ENCODE data around the gene REEP6.

REEP6 gene

DNA sequence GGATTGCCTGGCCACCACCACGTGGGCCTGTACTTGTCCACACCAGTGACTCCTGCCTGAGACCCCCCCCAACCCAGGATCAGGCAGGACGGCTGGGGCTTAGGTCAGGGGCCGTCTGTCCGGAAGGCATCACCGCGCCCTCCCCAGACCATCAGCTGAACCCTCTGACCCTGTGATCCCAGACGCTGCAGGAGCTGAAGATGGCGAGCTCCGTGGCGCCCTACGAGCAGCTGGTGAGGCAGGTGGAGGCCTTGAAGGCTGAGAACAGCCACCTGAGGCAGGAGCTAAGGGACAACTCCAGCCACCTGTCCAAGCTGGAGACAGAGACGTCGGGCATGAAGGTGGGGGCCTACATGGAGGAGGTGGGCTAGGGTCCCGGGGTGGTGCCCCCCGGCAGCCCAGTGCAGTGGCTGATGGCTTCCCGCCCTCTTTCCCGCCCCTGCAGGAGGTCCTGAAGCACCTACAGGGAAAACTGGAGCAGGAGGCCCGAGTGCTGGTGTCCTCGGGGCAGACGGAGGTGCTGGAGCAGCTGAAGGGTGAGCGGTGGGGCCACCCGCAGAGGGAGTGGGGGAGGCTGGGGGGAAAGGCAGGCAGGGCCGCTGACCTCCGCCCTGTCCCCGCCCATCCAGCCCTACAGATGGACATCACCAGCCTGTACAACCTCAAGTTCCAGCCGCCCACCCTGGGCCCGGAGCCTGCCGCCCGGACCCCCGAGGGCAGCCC lies 38.0 kb upstream of the REEP6 start:
- H3K27ac Mint-ChIP-seq: no peak overlapping the region
- peaks cover 80% of the 10 kb centered on the region for H3K27me3 Mint-ChIP-seq
- H3K4me3 Mint-ChIP-seq: no peak overlapping the region
- peaks cover 17% of the 10 kb centered on the region for H3K4me1 Mint-ChIP-seq (ENCODE audit: low read depth)
- no peaks in the 10 kb centered on the region for H3K36me3 Mint-ChIP-seq (ENCODE audit: low read depth)
- no peak for DNase-seq
- H3K9me3 Mint-ChIP-seq: no peaks in the 10 kb centered on the region

DNA sequence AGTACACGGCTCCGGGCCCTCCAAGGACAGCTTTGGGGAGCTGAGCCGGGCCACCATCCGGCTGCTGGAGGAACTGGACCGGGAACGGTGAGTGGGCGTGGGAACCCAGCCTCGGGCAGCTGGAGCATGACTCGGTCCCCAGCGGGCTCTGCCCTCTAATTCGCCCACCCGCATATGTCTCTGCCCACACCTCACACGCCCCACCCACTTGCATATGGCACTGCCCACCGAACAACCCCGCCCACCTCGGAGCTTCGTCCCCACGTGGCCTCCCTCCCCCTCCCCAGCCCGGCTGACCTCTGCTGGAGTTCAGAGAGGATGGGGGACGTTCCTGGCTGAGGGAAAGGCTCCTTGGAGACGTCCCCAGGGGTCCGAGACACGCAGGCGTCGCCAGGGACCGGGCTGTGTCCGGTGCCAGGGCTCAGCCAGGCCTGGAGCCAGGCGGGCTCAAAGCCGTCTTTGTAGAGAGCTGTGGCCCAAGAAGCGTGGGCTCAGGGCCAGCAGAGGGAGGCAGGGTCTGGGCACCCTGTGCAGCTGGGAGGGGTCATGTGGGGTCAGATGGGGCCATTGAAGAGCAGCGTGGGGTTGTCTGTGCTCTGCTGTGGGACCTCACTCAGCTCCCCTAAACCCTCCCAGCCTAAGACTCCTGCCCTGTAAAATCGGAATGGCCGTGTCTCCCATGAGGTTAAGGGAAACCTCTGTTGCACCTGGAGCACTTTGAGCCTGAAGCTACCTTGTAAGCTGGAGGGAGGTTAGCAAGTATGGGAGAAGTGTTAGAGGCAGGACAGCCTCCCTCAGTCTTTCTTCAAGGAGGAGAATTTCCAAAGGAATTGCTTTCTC lies 37.2 kb upstream of the REEP6 start:
- Mint-ChIP-seq H3K4me1 (ENCODE audit: low read depth) (peaks cover 19% of the 10 kb centered on the region), H3K27ac (no peak overlapping the region), H3K27me3 (peaks cover 79% of the 10 kb centered on the region), H3K4me3 (no peak overlapping the region), H3K9me3 (no peaks in the 10 kb centered on the region), H3K36me3 (ENCODE audit: low read depth) (no peaks in the 10 kb centered on the region)
- no peak for DNase-seq

GRCh38 chr19:1455002-1455335 lies 36.0 kb upstream of the REEP6 start:
- Mint-ChIP-seq H3K27ac (no peak overlapping the region), H3K4me3 (no peak overlapping the region), H3K27me3 (peaks cover 75% of the 10 kb centered on the region)

GRCh38 chr19:1455336-1456120 lies 35.5 kb upstream of the REEP6 start:
- H3K36me3 Mint-ChIP-seq (ENCODE audit: low read depth): no peaks in the 10 kb centered on the region
- peaks cover 16% of the 10 kb centered on the region for H3K4me1 Mint-ChIP-seq (ENCODE audit: low read depth)
- no peaks in the 10 kb centered on the region for H3K9me3 Mint-ChIP-seq
- no peak overlapping the region for H3K27ac Mint-ChIP-seq
- no peak overlapping the region for H3K4me3 Mint-ChIP-seq
- H3K27me3 Mint-ChIP-seq: peaks cover 72% of the 10 kb centered on the region
- peak; percentile 67 for DNase-seq

More at GRCh38 chr19:1455002-1455335, 36.0 kb upstream of the REEP6 start:
- no peaks in the 10 kb centered on the region for H3K9me3 Mint-ChIP-seq
- no peaks in the 10 kb centered on the region for H3K36me3 Mint-ChIP-seq (ENCODE audit: low read depth)
- H3K4me1 Mint-ChIP-seq (ENCODE audit: low read depth): peaks cover 19% of the 10 kb centered on the region
- DNase-seq: no peak

GRCh38 chr19:1456121-1456900 lies 34.7 kb upstream of the REEP6 start:
- no peak for DNase-seq
- Mint-ChIP-seq H3K9me3 (no peaks in the 10 kb centered on the region), H3K4me3 (no peak overlapping the region), H3K36me3 (ENCODE audit: low read depth) (no peaks in the 10 kb centered on the region), H3K27ac (no peak overlapping the region), H3K4me1 (ENCODE audit: low read depth) (peaks cover 14% of the 10 kb centered on the region), H3K27me3 (peaks cover 64% of the 10 kb centered on the region)

DNA sequence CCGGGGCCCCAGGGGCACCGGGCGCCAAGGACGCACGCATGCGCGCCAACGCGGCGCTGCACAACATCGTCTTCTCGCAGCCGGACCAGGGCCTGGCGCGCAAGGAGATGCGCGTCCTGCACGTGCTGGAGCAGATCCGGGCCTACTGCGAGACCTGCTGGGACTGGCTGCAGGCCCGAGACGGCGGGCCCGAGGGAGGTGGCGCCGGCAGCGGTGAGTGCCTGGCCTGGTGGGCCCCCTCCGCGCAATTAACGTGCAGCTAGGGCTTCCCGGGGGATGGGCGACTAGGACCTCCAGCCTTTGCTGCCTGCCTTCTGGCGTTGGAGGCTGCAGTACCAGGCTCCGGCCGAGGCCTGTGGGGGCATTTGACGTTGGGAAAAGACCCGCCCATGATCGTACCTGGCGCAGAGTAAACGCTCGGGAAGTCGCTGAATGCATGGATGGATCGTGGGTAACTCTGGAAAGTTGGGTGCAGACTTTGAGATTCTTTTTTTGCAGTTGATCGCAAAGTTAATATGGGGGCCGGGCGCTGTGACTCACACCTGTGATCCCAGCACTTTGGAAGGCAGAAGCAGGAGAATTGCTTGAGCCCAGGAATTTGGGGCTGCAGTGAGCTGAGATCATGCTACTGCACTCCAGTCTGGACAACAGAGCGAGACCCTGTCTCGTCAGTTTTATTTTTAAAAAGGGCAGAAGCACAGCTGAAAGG lies 33.8 kb upstream of the REEP6 start:
- no peak overlapping the region for H3K4me3 Mint-ChIP-seq
- H3K4me1 Mint-ChIP-seq (ENCODE audit: low read depth): peaks cover 14% of the 10 kb centered on the region
- no peaks in the 10 kb centered on the region for H3K36me3 Mint-ChIP-seq (ENCODE audit: low read depth)
- no peak for DNase-seq
- peaks cover 55% of the 10 kb centered on the region for H3K27me3 Mint-ChIP-seq
- H3K9me3 Mint-ChIP-seq: no peaks in the 10 kb centered on the region
- no peak overlapping the region for H3K27ac Mint-ChIP-seq

GRCh38 chr19:1457892-1458291 lies 33.1 kb upstream of the REEP6 start:
- Mint-ChIP-seq H3K27me3 (peaks cover 48% of the 10 kb centered on the region), H3K27ac (no peak overlapping the region), H3K4me3 (no peak overlapping the region), H3K36me3 (ENCODE audit: low read depth) (no peaks in the 10 kb centered on the region), H3K9me3 (no peaks in the 10 kb centered on the region), H3K4me1 (ENCODE audit: low read depth) (peaks cover 14% of the 10 kb centered on the region)
- no peak for DNase-seq

DNA sequence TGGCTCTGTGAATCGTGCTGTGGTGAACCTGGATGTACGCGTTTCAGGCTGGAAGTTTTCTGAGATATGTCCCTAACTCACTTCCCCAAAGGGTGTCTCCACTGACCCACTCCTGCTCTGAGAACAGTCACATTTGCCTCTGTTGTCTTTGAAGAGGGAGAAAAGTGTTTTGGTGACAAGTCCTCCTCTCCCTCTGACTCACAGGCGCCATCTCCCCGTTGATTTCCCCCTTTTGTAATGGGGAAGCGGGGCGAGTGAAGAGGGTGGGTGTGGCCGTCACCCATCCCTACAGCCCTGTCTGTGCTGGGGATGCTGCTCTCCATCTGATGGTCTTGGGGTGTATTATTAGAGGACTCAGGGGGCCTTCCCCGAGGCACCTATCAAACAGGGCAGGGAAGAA lies 31.5 kb upstream of the REEP6 start:
- Mint-ChIP-seq H3K4me3 (no peak overlapping the region), H3K27ac (no peak overlapping the region), H3K36me3 (ENCODE audit: low read depth) (no peaks in the 10 kb centered on the region), H3K9me3 (no peaks in the 10 kb centered on the region), H3K4me1 (ENCODE audit: low read depth) (peaks cover 14% of the 10 kb centered on the region), H3K27me3 (peaks cover 37% of the 10 kb centered on the region)
- no peak for DNase-seq

DNA sequence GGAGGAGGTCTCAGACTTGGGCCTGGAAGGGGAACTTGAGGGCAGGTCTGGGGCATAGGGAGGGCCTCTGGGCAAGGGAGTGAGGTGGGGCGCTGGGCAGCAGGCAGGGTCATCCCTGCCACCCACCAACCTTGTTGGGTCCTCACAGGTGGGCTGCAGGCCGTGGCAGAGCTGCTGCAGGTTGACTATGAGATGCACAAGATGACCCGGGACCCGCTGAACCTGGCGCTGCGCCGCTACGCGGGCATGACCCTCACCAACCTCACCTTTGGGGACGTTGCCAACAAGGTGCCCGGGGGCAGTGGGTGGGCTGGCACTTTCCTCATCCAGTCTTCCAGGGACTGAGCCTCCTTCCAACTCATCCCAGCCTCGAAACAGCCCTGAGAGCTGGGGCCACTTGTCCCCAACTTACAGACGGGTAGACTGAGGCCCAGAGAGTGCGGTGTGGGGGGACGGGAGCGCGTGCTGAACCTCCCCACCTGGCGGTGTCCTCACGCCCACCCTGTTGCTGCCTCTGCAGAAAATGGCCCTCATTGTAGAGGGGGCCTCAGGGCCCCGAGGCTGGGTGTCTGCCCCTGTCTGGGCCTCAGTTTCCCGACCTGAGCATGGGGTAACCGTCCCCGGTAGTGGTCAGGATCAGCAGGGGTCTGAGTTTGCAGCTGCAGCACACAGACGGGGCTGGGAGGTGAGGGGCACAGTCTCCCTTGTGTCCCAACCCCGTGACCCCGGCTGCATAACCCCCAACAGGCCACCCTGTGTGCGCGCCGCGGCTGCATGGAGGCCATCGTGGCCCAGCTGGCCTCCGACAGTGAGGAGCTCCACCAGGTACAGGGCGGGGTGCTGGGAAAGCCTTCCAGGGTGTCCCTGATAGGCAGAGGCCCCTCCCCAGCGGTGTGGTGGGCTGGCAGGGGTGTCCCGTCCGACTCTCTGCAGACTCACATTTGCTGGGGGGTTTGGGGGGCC lies 30.7 kb upstream of the REEP6 start:
- no peak overlapping the region for H3K27ac Mint-ChIP-seq
- peaks cover 31% of the 10 kb centered on the region for H3K27me3 Mint-ChIP-seq
- H3K4me1 Mint-ChIP-seq (ENCODE audit: low read depth): peaks cover 11% of the 10 kb centered on the region
- H3K9me3 Mint-ChIP-seq: no peaks in the 10 kb centered on the region
- no peak overlapping the region for H3K4me3 Mint-ChIP-seq
- no peaks in the 10 kb centered on the region for H3K36me3 Mint-ChIP-seq (ENCODE audit: low read depth)
- DNase-seq: no peak

GRCh38 chr19:1461862-1462261 lies 29.1 kb upstream of the REEP6 start:
- no peak overlapping the region for H3K4me3 Mint-ChIP-seq
- DNase-seq: peak; percentile 17
- peaks cover 6% of the 10 kb centered on the region for H3K4me1 Mint-ChIP-seq (ENCODE audit: low read depth)
- no peaks in the 10 kb centered on the region for H3K9me3 Mint-ChIP-seq
- H3K36me3 Mint-ChIP-seq (ENCODE audit: low read depth): no peaks in the 10 kb centered on the region
- no peak overlapping the region for H3K27ac Mint-ChIP-seq
- peaks cover 24% of the 10 kb centered on the region for H3K27me3 Mint-ChIP-seq

DNA sequence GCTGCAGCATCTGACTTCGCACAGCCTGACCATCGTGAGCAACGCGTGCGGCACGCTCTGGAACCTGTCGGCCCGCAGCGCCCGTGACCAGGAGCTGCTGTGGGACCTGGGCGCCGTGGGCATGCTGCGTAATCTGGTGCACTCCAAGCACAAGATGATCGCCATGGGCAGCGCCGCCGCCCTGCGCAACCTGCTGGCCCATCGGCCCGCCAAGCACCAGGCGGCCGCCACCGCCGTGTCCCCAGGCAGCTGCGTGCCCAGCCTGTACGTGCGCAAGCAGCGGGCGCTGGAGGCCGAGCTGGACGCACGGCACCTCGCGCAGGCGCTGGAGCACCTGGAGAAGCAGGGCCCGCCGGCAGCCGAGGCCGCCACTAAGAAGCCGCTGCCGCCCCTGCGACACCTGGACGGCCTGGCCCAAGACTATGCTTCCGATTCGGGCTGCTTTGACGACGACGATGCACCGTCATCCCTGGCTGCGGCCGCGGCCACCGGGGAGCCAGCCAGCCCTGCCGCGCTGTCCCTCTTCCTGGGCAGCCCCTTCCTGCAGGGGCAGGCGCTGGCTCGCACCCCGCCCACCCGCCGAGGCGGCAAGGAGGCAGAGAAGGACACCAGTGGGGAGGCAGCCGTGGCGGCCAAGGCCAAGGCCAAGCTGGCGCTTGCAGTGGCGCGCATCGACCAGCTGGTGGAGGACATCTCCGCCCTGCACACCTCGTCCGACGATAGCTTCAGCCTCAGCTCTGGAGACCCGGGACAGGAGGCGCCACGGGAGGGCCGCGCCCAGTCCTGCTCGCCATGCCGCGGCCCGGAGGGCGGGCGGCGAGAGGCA lies 25.6 kb upstream of the REEP6 start:
- H3K9me3 Mint-ChIP-seq: no peaks in the 10 kb centered on the region
- H3K4me1 Mint-ChIP-seq (ENCODE audit: low read depth): peaks cover 6% of the 10 kb centered on the region
- peaks cover 13% of the 10 kb centered on the region for H3K27me3 Mint-ChIP-seq
- no peak overlapping the region for H3K27ac Mint-ChIP-seq
- peak; percentile 54 for DNase-seq
- H3K36me3 Mint-ChIP-seq (ENCODE audit: low read depth): no peaks in the 10 kb centered on the region
- no peak overlapping the region for H3K4me3 Mint-ChIP-seq

DNA sequence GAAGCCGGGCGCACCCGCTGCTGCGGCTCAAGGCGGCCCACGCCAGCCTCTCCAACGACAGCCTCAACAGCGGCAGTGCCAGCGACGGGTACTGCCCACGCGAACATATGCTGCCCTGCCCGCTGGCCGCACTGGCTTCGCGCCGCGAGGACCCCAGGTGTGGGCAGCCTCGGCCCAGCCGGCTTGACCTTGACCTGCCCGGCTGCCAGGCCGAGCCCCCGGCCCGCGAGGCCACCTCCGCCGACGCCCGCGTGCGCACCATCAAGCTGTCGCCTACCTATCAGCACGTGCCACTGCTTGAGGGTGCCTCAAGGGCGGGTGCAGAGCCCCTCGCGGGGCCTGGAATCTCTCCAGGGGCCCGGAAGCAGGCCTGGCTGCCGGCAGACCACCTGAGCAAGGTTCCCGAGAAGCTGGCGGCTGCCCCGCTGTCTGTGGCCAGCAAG lies 24.9 kb upstream of the REEP6 start:
- Mint-ChIP-seq H3K27ac (no peak overlapping the region), H3K4me1 (ENCODE audit: low read depth) (peaks cover 6% of the 10 kb centered on the region), H3K9me3 (no peaks in the 10 kb centered on the region), H3K27me3 (peaks cover 13% of the 10 kb centered on the region), H3K4me3 (no peak overlapping the region), H3K36me3 (ENCODE audit: low read depth) (no peaks in the 10 kb centered on the region)
- peak; percentile 29 for DNase-seq

All from activated T-cell treated with anti-CD3 and anti-CD28 coated beads, Interleukin-2, amount 50 U/mL, for 24 hours (primary cell).